ENCODE measurements around the gene GMDS.
A peak's percentile ranks its signal among the peaks of the same experiment; 100 is the strongest.

GMDS gene

GRCh38 chr6:2204272-2204671, 41.1 kb downstream of the GMDS start:
- no peak for TF ChIP-seq CTCF (conservative IDR thresholded peaks at IDR 0.05; ENCODE audit: low read depth)
- DNase-seq (ENCODE audit: low spot score), result no peak
- ChIA-PET POLR2A (ENCODE audit: low non-redundant PET) (no interaction called here), CTCF (no interaction called here)
- no peak overlapping the region for H3K27ac ChIP-seq

GRCh38 chr6:2203264-2203663, 42.1 kb downstream of the GMDS start:
- ChIA-PET CTCF (no interaction called here), POLR2A (ENCODE audit: low non-redundant PET) (no interaction called here)
- no peak overlapping the region for H3K27ac ChIP-seq
- DNase-seq (ENCODE audit: low spot score), result no peak
- TF ChIP-seq CTCF (conservative IDR thresholded peaks at IDR 0.05; ENCODE audit: low read depth), result no peak

- H3K27ac ChIP-seq, result no peak overlapping the region
- no peak for TF ChIP-seq CTCF (conservative IDR thresholded peaks at IDR 0.05; ENCODE audit: low read depth)
- POLR2A ChIA-PET (ENCODE audit: low non-redundant PET), result no interaction called here
- no peak for DNase-seq (ENCODE audit: low spot score)
- CTCF ChIA-PET, result interaction anchor here (0.9 to 1.1 kb wide), 2 partner anchors 12 to 586 kb away, joined by 3 to 4 read pairs; no protein-coding TSS in a partner anchor
Measured at GRCh38 chr6:2197984-2198383, 47.4 kb downstream of the GMDS start.

- TF ChIP-seq CTCF (conservative IDR thresholded peaks at IDR 0.05; ENCODE audit: low read depth), result no peak
- DNase-seq (ENCODE audit: low spot score), result peak; percentile 2
- ChIA-PET POLR2A (ENCODE audit: low non-redundant PET) (no interaction called here), CTCF (interaction anchor here (0.6 to 1.1 kb wide), 5 partner anchors 9 to 586 kb away, joined by 3 to 6 read pairs (median 4); no protein-coding TSS in a partner anchor)
- no peak overlapping the region for H3K27ac ChIP-seq
Measured at GRCh38 chr6:2197177-2197671, 48.2 kb downstream of the GMDS start.

GRCh38 chr6:2196079-2196679, 49.2 kb downstream of the GMDS start:
- H3K27ac ChIP-seq, result no peak overlapping the region
- peak; percentile 81 for TF ChIP-seq CTCF (conservative IDR thresholded peaks at IDR 0.05; ENCODE audit: low read depth)
- ChIA-PET CTCF (interaction anchor here (1.1 kb wide), 1 partner anchor 8 kb away, joined by 3 read pairs; no protein-coding TSS in a partner anchor), POLR2A (ENCODE audit: low non-redundant PET) (no interaction called here)
- DNase-seq (ENCODE audit: low spot score), result peak; percentile 49

- DNase-seq (ENCODE audit: low spot score), result no peak
- no peak overlapping the region for H3K27ac ChIP-seq
- POLR2A ChIA-PET (ENCODE audit: low non-redundant PET), result no interaction called here
- no peak for TF ChIP-seq CTCF (conservative IDR thresholded peaks at IDR 0.05; ENCODE audit: low read depth)
- CTCF ChIA-PET, result interaction anchor here (0.5 to 0.8 kb wide), 2 partner anchors 185 to 590 kb away, joined by 3 read pairs; no protein-coding TSS in a partner anchor
Measured at GRCh38 chr6:2194643-2195042, 50.8 kb downstream of the GMDS start.

Measured in RWPE1 (cell line).